Left hindlimb (tissue), 1 donor: ENCODE data around the gene NAP1L1.
"Not testable (repeated sequence)": the region's sequence is repeated elsewhere in the genome, so short reads cannot be mapped to it uniquely, and the experiment has no call there.

Source experiments
- DNase-seq: peaks from one replicate; pipeline ENCODE4 v3.0.0-alpha.2; 2018

Gene NAP1L1

DNA sequence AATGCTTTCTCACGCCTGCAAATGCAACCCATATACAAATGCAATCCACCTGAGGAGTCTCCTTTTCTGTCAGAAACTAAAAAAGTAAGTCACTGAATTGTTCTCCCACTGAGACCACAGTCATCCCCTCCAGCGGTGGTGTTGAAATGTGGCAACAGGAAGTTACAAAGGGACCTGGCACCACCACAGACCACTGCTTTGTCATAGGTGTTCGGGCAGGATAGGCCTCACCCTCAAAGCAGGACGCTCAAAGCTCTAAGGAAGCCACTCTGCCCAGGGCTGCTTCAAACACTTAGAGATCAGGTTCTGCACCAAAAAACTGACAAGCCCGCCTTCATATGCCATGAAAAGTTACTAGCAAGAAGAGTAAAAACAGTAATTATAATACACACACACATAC lies 64.2 kb downstream of the NAP1L1 start:
- DNase-seq: no peak

DNA sequence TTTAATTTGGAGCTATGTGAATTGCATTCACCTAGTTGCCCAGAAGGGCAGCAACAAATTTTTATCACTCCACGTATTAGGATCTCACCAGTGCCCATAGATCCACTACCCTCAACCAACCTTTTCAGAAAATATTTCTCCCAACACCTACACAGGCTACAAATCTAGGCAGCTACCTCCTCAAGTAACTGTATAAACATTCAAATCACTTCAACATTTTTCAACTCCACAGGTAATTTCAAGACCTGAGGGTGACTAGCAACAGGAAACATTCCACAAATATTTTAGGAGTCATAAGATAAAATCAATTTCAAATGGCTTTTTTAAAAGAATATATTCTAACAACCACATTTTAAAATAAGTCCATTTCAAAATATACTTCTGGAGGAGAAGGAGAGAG lies 65.8 kb downstream of the NAP1L1 start:
- DNase-seq: no peak

DNA sequence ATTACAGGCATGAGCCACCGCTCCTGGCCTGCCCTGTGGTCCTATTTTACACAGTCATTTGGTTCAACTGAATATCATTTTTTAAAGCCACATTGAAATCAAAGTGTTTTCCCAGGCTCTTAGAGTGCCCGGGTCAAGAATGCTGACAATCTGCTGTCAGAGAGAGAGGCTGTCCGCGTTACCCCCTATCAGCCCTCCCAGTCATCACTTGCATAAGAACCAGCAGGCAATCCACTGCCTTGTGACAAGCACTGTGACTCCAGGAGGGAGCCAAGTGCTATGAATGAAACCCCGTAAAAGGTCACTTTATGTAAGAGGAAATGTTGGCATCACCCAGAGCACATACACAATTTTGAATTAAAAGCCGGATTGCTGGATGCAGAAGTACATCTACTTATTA lies 66.4 kb downstream of the NAP1L1 start:
- DNase-seq: no peak

DNA sequence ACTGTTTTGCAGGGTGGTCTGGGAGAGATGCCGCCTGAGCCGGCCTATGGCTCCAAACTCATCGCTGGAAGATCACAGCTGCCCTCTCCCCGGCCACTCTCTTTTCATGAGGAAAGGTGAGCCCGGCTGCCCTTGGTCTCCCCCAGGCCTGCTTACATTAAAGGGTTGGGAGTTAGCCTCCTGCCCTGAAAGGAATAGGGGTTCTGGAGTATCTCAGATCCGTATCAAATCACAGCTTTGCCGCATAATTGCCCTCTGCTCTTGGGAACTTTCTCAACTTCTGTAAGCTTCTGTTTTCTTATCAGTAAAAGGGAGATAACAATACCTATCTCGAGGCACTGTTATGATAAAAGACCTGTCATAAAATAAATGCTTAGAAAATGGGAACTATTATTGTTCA lies 70.5 kb downstream of the NAP1L1 start:
- DNase-seq: no peak

GRCh38 chr12:76013603-76014002 lies 70.9 kb downstream of the NAP1L1 start:
- no peak for DNase-seq

- no peak for DNase-seq
Observed at GRCh38 chr12:76012644-76013043, 71.8 kb downstream of the NAP1L1 start.

DNA sequence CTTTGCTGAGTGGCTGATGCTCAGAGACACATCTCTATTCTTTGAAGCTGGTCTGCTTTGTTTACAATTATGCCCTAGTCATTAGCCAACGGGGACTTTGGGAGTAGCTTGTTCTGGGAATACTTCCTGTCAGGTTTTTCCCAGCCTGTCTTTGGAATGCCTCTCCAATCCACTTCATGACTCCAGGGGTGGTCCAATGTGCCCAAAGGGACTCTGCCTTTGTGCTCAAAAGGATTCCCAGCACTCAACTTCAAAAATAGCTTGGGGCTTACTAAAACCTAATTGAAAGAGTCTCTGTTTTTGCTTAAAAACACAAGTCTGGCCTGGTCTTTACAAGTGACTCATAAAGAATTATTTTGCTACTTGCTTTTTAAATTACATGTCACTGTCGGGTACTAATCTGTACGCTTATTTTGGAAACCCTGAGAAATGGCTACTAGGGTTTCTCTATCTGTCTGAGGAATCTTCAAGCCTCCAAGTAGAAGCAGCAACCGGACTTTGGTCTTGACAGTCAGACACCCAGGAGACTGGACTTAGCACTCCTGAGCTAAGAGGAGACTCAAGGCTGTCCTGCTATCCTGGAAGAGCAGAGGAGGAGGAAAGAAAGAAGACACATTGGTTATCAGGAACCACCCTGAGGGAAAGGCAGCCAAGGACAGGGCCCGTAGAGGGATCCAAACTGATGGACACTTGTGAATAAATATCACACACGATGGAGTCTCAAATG lies 73.6 kb downstream of the NAP1L1 start:
- no peak for DNase-seq

DNA sequence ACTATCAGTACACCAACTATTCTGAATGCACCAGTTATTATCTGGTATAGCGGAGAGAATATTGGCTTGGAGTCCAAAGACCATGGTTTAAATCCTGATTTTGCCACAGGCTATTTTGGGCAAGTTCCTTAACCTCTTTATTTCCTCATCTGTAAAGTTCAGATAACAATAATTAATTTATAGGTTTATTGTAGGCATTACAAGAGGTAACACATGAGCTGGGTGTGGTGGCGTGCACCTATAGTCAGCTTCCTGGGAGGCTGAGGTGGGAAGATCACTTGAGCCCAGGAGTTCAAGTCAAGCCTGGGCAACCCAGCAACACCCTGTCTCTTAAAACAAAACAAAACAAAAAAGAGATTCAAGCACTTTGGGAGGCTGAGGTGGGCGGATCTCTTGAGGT lies 76.1 kb downstream of the NAP1L1 start:
- no peak for DNase-seq

GRCh38 chr12:76007640-76008039 lies 76.8 kb downstream of the NAP1L1 start:
- DNase-seq: no peak

DNA sequence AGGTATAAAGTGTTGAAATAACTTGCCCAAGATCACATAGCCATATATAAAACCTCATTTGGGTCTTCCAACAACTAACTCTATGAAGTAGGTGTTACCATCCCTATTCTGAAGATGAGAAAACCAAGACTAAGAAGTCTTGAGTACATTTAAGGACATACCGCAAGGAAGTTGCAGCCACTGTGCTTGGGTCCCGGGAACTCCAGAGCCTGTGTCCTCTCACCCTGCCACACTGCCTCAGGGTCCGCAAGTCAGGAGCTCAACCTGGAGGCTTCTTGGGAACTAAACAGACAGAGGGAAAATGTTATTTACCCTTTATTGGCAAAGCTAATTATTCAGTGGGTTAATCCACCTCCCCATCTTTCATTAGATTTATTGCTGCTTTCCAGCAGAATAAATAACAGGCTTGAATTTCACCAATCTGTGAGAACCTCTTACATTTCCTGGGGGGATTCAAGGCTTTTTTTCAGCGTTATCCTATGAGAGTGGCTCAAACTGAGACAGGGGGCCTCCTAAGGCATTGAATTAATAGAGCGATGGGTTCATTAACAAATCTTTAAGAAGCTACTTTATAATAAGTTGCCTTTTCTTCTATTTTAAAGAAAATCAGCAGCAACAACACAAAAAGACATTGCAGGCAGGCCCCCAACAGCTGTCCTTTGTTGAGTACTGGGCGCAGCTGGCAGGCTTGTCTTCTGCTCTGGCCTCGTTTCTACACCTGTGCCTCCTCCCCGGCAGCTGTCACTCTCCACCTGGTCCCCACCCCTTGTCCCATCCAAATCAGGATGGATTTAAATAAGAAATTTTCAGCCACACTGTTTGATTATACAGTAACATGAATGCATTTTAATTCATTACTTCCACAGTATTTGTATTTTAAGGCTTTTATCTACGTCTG lies 78.2 kb downstream of the NAP1L1 start:
- DNase-seq: no peak

- no peak for DNase-seq
Observed at GRCh38 chr12:76003355-76003638, 81.2 kb downstream of the NAP1L1 start.

- DNase-seq: no peak
Observed at GRCh38 chr12:76002598-76003354, 81.7 kb downstream of the NAP1L1 start.

DNA sequence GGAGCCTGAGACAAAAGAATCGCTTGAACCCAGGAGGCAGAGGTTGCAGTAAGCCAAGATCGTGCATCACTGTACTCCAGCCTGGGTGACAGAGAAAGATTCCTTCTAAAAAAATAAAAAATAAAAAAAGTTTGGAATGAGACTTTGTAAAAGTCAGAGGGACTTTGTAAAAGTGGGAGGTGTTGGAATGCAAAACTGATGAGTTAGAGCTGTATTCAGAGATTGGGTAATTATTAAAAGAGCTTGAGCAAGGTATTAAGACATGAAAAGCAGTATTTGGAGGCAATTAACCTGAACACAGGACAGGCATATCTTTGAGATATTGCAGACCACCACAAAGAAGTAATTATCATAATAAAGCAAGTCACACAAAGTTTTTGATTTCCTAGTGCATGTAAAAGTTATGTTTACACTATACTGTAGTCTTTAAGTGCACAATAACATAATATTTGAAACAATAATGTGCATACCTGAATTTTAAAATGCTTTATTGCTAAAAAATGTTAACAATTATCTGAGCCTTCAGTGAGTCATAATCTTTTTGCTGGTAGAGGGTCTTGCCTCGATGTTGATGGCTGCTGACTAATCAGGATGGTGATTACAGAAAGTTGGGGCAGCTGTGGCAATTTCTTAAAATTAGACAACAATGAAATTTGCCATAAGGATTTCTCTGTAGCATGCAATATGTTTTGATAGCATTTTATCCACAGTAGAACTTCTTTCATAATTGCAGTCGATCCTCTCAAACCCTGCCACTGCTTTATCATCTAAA lies 86.0 kb downstream of the NAP1L1 start:
- no peak for DNase-seq

GRCh38 chr12:75997658-75998057 lies 86.8 kb downstream of the NAP1L1 start:
- no peak for DNase-seq

GRCh38 chr12:75996861-75997447 lies 87.5 kb downstream of the NAP1L1 start:
- DNase-seq: no peak

GRCh38 chr12:75995691-75996090 lies 88.8 kb downstream of the NAP1L1 start:
- no peak for DNase-seq

GRCh38 chr12:75994069-75994740 lies 90.3 kb downstream of the NAP1L1 start:
- no peak for DNase-seq

- no peak for DNase-seq
Observed at GRCh38 chr12:75991753-75992152, 92.7 kb downstream of the NAP1L1 start.

DNA sequence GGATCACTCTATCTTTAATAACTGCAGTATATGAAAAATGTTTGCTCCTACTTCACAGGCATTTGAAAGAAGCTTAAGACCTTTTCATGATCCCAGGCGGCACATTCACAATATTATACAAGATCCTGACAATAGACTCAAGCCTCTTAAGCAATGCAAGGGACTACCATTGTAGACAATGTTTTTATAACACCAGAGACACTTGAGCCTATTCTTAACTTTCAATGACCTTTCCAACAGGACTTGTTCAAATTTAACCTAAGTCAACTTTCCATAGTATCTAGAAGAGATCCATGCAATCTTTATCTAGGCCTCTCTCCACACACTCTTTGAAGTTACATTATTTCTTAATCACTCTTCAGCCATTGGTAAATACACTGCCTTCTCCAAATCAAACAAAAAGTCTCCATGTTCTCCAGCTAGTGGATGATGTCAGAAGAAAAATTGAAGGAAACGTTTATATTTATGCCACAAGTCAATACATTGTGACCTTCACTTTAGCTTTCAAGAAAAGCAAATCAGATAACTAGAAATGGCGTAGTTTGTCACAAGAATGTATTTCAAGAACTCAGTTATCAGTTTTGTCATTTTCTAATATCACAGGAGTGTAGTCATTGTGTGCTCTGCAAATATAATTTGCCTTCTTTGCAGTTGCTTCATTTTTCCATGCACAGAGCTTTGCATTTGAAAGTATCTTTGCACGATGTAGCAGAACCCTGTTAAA lies 94.1 kb downstream of the NAP1L1 start:
- no peak for DNase-seq

- DNase-seq: not testable (repeated sequence)
Observed at GRCh38 chr12:75987709-75988108, 96.8 kb downstream of the NAP1L1 start.
